Neural cell (in vitro differentiated cells): ENCODE measurements around the gene ANKRD33.

Experiments
- TF ChIP-seq, protein P1 (sequence below): IDR thresholded peaks from 2 replicates; pipeline ENCODE4 v1.6.1; 2012; ENCODE audit warnings: borderline replicate concordance
- TF ChIP-seq, protein P2 (sequence below): fragments of 450-650 bp; IDR thresholded peaks from 2 replicates; pipeline ENCODE4 v1.5.1; 2014; ENCODE audit warnings: antibody characterized with exemption, mild to moderate bottlenecking, moderate library complexity; ENCODE audit not compliant: poor library complexity, severe bottlenecking

DNA sequence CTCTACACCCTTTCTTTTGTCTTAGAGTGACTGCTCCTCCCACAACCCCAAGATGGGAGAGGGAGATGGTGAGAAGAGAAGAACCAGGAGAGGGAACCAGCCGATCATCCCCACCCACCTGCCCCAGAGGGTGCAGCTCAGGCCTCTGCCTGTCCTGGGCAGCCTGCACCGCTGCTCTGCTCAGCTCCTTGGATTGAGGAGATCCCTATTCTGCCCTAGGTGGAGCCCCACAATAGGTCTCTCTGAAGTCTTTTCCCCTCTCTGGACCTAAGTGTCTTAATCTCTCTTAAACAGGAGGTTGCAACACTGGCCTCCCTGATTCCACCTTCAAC is 2.2 kb downstream of the ANKRD33 start:
- TF ChIP-seq, protein P1, sequence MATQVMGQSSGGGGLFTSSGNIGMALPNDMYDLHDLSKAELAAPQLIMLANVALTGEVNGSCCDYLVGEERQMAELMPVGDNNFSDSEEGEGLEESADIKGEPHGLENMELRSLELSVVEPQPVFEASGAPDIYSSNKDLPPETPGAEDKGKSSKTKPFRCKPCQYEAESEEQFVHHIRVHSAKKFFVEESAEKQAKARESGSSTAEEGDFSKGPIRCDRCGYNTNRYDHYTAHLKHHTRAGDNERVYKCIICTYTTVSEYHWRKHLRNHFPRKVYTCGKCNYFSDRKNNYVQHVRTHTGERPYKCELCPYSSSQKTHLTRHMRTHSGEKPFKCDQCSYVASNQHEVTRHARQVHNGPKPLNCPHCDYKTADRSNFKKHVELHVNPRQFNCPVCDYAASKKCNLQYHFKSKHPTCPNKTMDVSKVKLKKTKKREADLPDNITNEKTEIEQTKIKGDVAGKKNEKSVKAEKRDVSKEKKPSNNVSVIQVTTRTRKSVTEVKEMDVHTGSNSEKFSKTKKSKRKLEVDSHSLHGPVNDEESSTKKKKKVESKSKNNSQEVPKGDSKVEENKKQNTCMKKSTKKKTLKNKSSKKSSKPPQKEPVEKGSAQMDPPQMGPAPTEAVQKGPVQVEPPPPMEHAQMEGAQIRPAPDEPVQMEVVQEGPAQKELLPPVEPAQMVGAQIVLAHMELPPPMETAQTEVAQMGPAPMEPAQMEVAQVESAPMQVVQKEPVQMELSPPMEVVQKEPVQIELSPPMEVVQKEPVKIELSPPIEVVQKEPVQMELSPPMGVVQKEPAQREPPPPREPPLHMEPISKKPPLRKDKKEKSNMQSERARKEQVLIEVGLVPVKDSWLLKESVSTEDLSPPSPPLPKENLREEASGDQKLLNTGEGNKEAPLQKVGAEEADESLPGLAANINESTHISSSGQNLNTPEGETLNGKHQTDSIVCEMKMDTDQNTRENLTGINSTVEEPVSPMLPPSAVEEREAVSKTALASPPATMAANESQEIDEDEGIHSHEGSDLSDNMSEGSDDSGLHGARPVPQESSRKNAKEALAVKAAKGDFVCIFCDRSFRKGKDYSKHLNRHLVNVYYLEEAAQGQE, result no peak
- TF ChIP-seq, protein P2, sequence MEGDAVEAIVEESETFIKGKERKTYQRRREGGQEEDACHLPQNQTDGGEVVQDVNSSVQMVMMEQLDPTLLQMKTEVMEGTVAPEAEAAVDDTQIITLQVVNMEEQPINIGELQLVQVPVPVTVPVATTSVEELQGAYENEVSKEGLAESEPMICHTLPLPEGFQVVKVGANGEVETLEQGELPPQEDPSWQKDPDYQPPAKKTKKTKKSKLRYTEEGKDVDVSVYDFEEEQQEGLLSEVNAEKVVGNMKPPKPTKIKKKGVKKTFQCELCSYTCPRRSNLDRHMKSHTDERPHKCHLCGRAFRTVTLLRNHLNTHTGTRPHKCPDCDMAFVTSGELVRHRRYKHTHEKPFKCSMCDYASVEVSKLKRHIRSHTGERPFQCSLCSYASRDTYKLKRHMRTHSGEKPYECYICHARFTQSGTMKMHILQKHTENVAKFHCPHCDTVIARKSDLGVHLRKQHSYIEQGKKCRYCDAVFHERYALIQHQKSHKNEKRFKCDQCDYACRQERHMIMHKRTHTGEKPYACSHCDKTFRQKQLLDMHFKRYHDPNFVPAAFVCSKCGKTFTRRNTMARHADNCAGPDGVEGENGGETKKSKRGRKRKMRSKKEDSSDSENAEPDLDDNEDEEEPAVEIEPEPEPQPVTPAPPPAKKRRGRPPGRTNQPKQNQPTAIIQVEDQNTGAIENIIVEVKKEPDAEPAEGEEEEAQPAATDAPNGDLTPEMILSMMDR, result no peak
